Epithelial cell of esophagus (primary cell): Measurements from ENCODE around the gene NUPR1.
"Not testable (repeated sequence)": the region's sequence is repeated elsewhere in the genome, so short reads cannot be mapped to it uniquely, and the experiment has no call there.

Experiments
- DNase-seq: peaks from one replicate; pipeline ENCODE4 v3.0.0; 2010; ENCODE audit warnings: low read depth
- H3K4me3 ChIP-seq: 2 replicates; pipeline ENCODE4 v1.5.1; 2011; ENCODE audit warnings: mild to moderate bottlenecking, low read length, control low read depth
- TF ChIP-seq, protein P1 (sequence below): IDR thresholded peaks from 2 replicates; pipeline ENCODE4 v1.5.1; 2011; ENCODE audit warnings: low read depth, mild to moderate bottlenecking, low read length, control low read depth, inconsistent platforms; ENCODE audit not compliant: insufficient read depth; ENCODE audit errors: missing control alignments

NUPR1 gene

DNA sequence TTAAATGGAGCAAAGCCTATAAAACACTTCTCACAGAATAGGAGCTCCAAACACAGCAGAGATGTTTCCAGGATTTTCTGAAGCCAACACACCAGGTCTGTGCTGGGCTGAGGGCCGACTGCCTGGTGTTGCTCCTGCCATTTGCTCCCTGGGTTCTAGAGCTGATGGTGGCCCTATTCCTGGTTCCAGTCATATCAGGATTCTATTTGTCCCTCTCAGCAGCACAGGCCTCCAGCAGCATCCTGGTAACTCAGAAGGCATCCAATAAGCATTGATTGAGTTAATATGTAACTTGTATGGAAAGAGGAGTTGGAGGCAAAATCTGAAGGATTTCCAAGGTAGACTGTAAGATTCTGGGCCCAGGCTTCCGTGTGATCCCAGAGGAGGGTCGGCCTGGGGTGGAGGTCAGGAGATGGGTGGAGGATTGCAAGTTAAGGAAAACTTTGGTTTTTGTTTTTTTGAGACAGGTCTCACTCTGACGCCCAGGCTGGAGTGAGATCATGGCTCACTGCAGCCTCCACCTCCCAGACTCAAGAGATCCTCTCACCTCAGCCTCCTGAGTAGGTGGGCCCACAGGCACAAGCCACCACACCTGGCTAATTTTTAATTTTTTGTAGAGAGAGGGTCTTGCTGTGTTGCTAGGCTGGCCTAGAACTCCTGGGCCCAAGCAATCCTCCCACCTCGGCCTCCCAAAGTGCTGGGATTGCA is 5.7 kb downstream of the NUPR1 start:
- no peak for DNase-seq
- H3K4me3 ChIP-seq: no peak overlapping the region
- TF ChIP-seq, protein P1, sequence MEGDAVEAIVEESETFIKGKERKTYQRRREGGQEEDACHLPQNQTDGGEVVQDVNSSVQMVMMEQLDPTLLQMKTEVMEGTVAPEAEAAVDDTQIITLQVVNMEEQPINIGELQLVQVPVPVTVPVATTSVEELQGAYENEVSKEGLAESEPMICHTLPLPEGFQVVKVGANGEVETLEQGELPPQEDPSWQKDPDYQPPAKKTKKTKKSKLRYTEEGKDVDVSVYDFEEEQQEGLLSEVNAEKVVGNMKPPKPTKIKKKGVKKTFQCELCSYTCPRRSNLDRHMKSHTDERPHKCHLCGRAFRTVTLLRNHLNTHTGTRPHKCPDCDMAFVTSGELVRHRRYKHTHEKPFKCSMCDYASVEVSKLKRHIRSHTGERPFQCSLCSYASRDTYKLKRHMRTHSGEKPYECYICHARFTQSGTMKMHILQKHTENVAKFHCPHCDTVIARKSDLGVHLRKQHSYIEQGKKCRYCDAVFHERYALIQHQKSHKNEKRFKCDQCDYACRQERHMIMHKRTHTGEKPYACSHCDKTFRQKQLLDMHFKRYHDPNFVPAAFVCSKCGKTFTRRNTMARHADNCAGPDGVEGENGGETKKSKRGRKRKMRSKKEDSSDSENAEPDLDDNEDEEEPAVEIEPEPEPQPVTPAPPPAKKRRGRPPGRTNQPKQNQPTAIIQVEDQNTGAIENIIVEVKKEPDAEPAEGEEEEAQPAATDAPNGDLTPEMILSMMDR: no peak

DNA sequence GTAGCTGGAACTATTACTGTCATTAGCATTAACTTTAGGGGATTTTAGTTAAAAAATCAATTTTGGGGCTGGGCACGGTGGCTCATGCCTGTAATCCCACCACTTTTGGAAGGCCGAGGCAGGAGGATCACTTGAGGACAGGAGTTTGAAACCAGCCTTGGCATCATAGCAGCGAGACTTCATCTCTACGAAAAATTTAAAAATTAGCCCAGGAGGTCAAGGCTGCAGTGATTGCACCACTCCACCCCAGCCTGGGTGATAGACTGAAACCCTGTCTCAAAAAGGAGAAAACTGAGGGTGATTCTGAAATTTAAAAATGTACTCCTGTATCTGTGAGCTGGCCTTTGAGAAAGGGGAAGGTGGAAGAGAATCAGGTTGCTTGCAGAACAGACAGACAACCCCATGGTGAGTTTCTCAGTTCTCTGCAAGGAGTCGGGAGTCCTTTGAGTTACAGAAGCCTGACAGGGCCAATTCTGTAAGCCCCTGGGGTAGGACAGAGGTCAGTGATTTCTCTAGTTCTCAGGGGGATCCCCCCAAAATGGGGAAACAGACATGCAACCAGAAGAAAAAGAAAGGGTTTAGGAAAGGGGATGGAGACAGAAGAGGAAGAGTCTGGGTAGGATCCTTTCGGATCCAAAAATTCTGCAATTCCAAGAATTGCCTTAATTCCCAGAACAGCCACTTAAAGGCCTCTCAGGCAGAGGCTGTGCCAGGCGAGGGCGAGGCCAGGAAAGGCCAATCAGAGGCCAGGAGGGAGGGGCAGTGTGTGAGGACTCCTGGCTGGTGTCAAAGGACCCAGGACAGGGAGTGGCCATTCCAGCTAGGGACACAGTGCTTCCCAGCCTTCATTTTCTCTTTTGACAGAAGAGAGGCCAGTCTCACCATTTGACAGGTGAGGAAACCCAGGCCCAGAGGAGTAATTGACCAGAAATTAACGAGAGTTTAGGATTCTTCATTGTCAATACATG is 6.7 kb downstream of the NUPR1 start:
- no peak overlapping the region for H3K4me3 ChIP-seq
- TF ChIP-seq, protein P1: no peak
- DNase-seq: no peak

DNA sequence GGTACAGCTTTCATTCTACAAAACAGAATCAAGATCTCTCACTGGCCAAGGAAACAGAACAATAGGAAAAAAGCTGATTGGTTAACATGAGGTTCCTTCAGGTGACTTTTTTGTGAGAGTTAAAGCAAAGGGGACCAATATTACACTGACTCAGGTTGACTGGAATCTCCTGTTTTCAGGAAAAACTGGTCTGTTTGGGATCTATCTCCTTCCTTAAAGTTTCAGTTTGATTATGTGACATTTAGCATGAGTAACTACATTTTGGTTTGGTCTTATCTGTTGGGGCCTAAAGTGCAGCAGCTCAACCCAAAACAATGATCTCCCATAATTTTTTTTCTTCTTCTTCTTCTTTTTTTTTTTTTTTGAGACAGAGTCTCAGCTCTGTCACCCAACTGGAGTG is 9.7 kb downstream of the NUPR1 start:
- H3K4me3 ChIP-seq: no peak overlapping the region
- TF ChIP-seq, protein P1: no peak

DNA sequence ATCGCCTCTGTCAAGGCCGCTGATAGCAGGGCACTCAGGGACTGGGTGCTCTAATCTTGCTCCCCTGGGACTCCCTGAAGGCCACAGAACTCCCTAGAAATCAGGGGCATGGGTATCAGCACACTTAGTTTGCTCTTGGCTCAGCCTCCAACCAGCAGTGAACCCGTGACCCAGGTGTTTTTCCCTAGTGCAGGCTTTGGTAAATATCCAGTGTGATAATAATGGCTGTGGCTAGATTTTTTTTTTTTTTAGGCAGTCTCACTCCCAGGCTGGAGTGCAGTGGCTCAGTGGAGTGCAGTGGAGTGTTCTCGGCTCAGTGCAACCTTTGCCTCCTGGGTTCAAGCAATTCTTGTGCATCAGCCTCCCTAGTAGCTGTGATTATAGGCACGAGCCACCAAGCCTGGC is 10.3 kb downstream of the NUPR1 start:
- TF ChIP-seq, protein P1: no peak
- H3K4me3 ChIP-seq: no peak overlapping the region
- DNase-seq: no peak

More for the DNA sequence above, 9.7 kb downstream of the NUPR1 start:
- no peak for DNase-seq

DNA sequence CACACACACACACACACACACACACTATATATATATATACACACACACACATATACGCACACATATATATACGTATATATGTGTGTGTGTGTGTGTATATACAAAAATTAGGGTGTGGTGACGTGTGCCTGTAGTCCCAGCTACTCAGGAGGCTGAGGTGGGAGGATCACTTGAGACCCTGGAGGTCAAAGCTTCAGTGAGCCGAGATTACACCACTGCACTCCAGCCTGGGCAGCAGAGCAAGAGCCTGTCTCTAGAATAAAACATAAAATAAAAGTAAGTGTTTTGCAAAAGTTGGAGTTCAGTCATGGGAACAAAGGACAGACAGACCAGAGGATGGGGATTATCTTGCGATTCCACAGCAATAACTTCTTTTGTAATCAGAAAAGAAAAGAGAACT is 10.8 kb downstream of the NUPR1 start:
- H3K4me3 ChIP-seq: no peak overlapping the region
- TF ChIP-seq, protein P1: no peak
- no peak for DNase-seq

DNA sequence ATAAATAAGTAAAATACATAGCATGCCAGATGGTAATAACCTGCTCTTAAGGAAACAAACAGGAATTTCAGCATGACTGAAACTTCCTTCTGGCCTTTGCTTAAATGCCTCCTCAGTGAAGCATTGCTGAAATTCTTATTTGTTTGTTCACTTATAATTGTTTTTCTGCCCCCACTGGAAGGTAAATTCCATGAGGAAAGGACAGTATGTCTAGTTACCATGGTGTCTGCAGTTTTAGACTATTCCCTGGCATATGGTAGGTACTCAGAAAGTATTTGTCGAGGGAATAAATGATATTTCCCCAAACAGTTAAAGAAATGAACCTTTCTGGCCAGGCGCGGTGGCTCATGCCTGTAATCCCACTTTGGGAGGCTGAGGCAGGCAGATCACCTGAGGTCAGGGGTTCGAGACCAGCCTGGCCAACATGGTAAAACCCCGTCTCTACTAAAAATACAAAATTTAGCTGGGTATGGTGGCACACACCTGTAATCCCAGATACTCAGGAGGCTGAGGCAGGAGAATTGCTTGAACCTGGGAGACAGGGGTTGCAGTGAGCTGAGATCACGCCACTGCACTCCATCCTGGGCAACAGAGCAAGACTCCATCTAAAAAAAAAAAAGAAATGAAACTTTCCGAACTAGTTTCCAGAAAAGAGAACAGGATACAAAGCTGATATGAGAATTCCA is 11.5 kb downstream of the NUPR1 start:
- not testable (repeated sequence) for H3K4me3 ChIP-seq
- DNase-seq: peak; percentile 33
